K562 (cell line): ENCODE data around the gene ILF3. TPM values are rescaled to one million over a fixed set of nuclear protein-coding genes. Genes with fewer than 3 reads are reported as not detected.
A peak's percentile ranks its signal among the peaks of the same experiment; 100 is the strongest.

ENCODE experiments used
- ATAC-seq: fragments of 200-7000 bp; cut with Tn5 transposase; 3 replicates; pipeline ENCODE4 v1.9.1; 2020; ENCODE audit warnings: moderate library complexity
- BruUV-seq: library from RNA; stranded (reverse); fragments of 400-500 nt; replicated peaks from 2 replicates; lab custom pipeline; 2021; lab: Mats Ljungman, UMichigan
- CTCF ChIA-PET: fragments of 300-600 bp; formaldehyde crosslinking; extraction: SDS; loops from one replicate; lab custom pipeline; 2021; ENCODE audit warnings: low intra/inter-chr PET ratio; lab: Yijun Ruan, JAX
- POLR2A ChIA-PET: fragments of 300-600, 350-650 bp; sonication (Branson Sonifier 250); formaldehyde crosslinking; extraction: SDS; loops from one replicate; lab custom pipeline; 2021; ENCODE audit warnings: antibody characterized with exemption, inconsistent platforms; lab: Yijun Ruan, JAX
- DNase-seq, 4 experiments: peaks; one replicate each; pipeline versions ENCODE4 v3.0.0 to v3.0.0-alpha.2; 2011 to 2018; ENCODE audit warnings: low spot score in 3 of 4, mixed read lengths in 3 of 4; ENCODE audit errors: extremely low read depth in 1 of 4
- FAIRE-seq: peaks from 2 replicates; lab custom pipeline; 2011; peaks lifted over from hg19 to GRCh38; lab: Jason Lieb, UNC
- H2AFZ ChIP-seq: 2 replicates; pipeline ENCODE4 v1.6.0; 2011; ENCODE audit warnings: low read depth, low read length, control low read depth, inconsistent platforms
- H3K27ac ChIP-seq: fragments of 200-600 bp; 3 replicates; pipeline ENCODE4 v1.8.0; 2011; ENCODE audit warnings: low read depth, mild to moderate bottlenecking, control low read depth, inconsistent platforms, low read length, moderate library complexity, mixed read lengths; ENCODE audit errors: extremely low read depth
- H3K27me3 ChIP-seq, 2 experiments: fragments of 300-600 bp in 1 of 2; 2 replicates in 1 of 2; 3 replicates in 1 of 2; pipeline versions ENCODE4 v1.6.0 to v1.8.0; 2011; ENCODE audit warnings: inconsistent platforms in 2 of 2, low read length in 2 of 2, mild to moderate bottlenecking in 1 of 2, mixed read lengths in 1 of 2, moderate library complexity in 1 of 2; ENCODE audit not compliant: control insufficient read depth in 2 of 2, insufficient read depth in 2 of 2
- H3K36me3 ChIP-seq: fragments of 300-600 bp; 3 replicates; pipeline ENCODE4 v1.8.0; 2011; ENCODE audit warnings: mild to moderate bottlenecking, low read length, inconsistent platforms; ENCODE audit not compliant: control insufficient read depth, insufficient read depth
- H3K4me1 ChIP-seq, 2 experiments: fragments of 200-600 bp in 1 of 2; replicated peaks in 1 of 2; 2 replicates in 1 of 2; 3 replicates in 1 of 2; pipeline versions ENCODE4 v1.5.1 to v1.8.0; 2011; ENCODE audit warnings: inconsistent platforms in 2 of 2, low read length in 2 of 2, mild to moderate bottlenecking in 1 of 2, mixed read lengths in 1 of 2, moderate library complexity in 1 of 2; ENCODE audit not compliant: control insufficient read depth in 2 of 2, insufficient read depth in 2 of 2
- H3K4me2 ChIP-seq: 2 replicates; pipeline ENCODE4 v1.6.1; 2011; ENCODE audit warnings: low read length, control low read depth, inconsistent platforms, mixed read lengths; ENCODE audit not compliant: insufficient read depth
- H3K4me3 ChIP-seq: fragments of 200-600 bp; sonication (generic), shearing (Covaris generic); 2 replicates; pipeline ENCODE4 v1.5.1; 2016; ENCODE audit warnings: control low read depth, inconsistent platforms
- H3K79me2 ChIP-seq: fragments of 200-600 bp; 3 replicates; pipeline ENCODE4 v1.8.0; 2011; ENCODE audit warnings: low read length, inconsistent platforms; ENCODE audit not compliant: control insufficient read depth, insufficient read depth
- H3K9ac ChIP-seq, 2 experiments: 2 replicates each; pipeline versions ENCODE4 v1.6.0 to v1.6.1; 2011; ENCODE audit warnings: low read depth in 2 of 2, low read length in 2 of 2, control low read depth in 1 of 2, inconsistent platforms in 1 of 2, mild to moderate bottlenecking in 1 of 2, mixed read lengths in 1 of 2; ENCODE audit not compliant: insufficient read depth in 1 of 2
- H3K9me1 ChIP-seq: one replicate; pipeline ENCODE4 v1.6.0; 2011; ENCODE audit warnings: inconsistent platforms, mild to moderate bottlenecking, low read length, moderate library complexity; ENCODE audit not compliant: control insufficient read depth, insufficient read depth
- H3K9me3 ChIP-seq: replicated peaks from 2 replicates; pipeline ENCODE4 v1.5.1; 2011; ENCODE audit warnings: low read depth, low read length, inconsistent platforms; ENCODE audit not compliant: control insufficient read depth, insufficient read depth
- H4K20me1 ChIP-seq: replicated peaks from 2 replicates; pipeline ENCODE4 v1.6.1; 2011; ENCODE audit warnings: low read length, inconsistent platforms, mixed read lengths; ENCODE audit not compliant: control insufficient read depth, insufficient read depth
- C11orf30 ChIP-seq: fragments of 450-650 bp; IDR thresholded peaks from 2 replicates; pipeline ENCODE4 v1.6.1; 2016; ENCODE audit warnings: low read depth, mild to moderate bottlenecking
- FOSL1 ChIP-seq: fragments of 200-800 bp; sonication (Bioruptor generic); conservative IDR thresholded peaks from 2 replicates; pipeline ENCODE4 v1.6.1; 2016; ENCODE audit warnings: missing genetic modification characterization, missing compliant biosample characterization
- HOXB6 ChIP-seq: fragments of 250-450 bp; sonication (Bioruptor Pico); IDR thresholded peaks from 2 replicates; pipeline ENCODE4 v1.5.1; 2022; ENCODE audit warnings: mild to moderate bottlenecking, borderline replicate concordance
- KAT2B ChIP-seq: IDR thresholded peaks from one replicate; pipeline ENCODE4 v1.6.1; 2012; ENCODE audit warnings: low read depth, mild to moderate bottlenecking, control low read depth, inconsistent platforms, low read length, moderate library complexity
- NFIC ChIP-seq: fragments of 450-650 bp; IDR thresholded peaks from 2 replicates; pipeline ENCODE4 v1.6.1; 2017; ENCODE audit warnings: mild to moderate bottlenecking, inconsistent platforms
- PCBP2 ChIP-seq: fragments of 200-400 bp; formaldehyde crosslinking; IDR thresholded peaks from 2 replicates; pipeline ENCODE4 v1.6.1; 2018; ENCODE audit warnings: low read length, low read depth, mild to moderate bottlenecking, moderate library complexity; ENCODE audit not compliant: poor library complexity, severe bottlenecking
- PHB2 ChIP-seq: fragments of 450-650 bp; IDR thresholded peaks from 2 replicates; pipeline ENCODE4 v1.6.1; 2017; ENCODE audit warnings: low read depth
- SAFB2 ChIP-seq: fragments of 200-400 bp; formaldehyde crosslinking; IDR thresholded peaks from 2 replicates; pipeline ENCODE4 v1.6.1; 2018; ENCODE audit warnings: borderline replicate concordance, low read length, low read depth, moderate library complexity; ENCODE audit not compliant: severe bottlenecking
- TFAM ChIP-seq: fragments of 250-450 bp; sonication (Bioruptor Pico); conservative IDR thresholded peaks from 2 replicates; pipeline ENCODE4 v1.5.0; 2021; ENCODE audit warnings: mild to moderate bottlenecking, moderate library complexity
- ZNF23 ChIP-seq: fragments of 250-450 bp; sonication (Bioruptor Pico); IDR thresholded peaks from 2 replicates; pipeline ENCODE4 v1.4.0; 2020; ENCODE audit warnings: mild to moderate bottlenecking
- WGBS: fragments of 100-300 bp; shearing (Covaris generic); methylation state at CpG from one replicate; pipeline ENCODE4 v1.1.6; 2016; ENCODE audit warnings: low coverage, mixed read lengths; ENCODE audit not compliant: insufficient coverage; ENCODE audit errors: missing lambda C conversion rate; 5-methylcytosine and 5-hydroxymethylcytosine counted together
- in situ Hi-C: fragments of 300-500 bp; cut with MboI; formaldehyde crosslinking; loops from 4 replicates; pipeline ENCODE4 v1.15.0; 2018; ENCODE audit warnings: inconsistent platforms, mixed read lengths
- intact Hi-C: fragments of 100-400 bp; cut with micrococcal nuclease; formaldehyde crosslinking; loops from 2 replicates; pipeline ENCODE4 v1.14.2; 2022
- polyA plus RNA-seq, 8 experiments: library from polyadenylated mRNA; depleted of rRNA in 4 of 8; stranded (reverse) in 5 of 8; unstranded in 3 of 8; fragments of >200 nt; fragmentation: Nextera tagmentation in 2 of 8; fragmentation: Illumina TruSeq in 1 of 8; extraction: Ambion mirVana in 2 of 8; extraction: Trizol in 1 of 8; gene quantifications; 2 replicates each; pipeline versions ENCODE4 v1.2.1 to v1.2.3, GENCODE V29; 2011 to 2014; ENCODE audit warnings: inconsistent platforms in 1 of 8, missing spikeins in 1 of 8
- total RNA-seq, 7 experiments: library from RNA; depleted of rRNA in 6 of 7; stranded (reverse); fragments of >200 nt in 6 of 7; fragmentation: Illumina TruSeq in 2 of 7; extraction: Trizol in 2 of 7; gene quantifications; 2 replicates each; pipeline versions ENCODE4 v1.2.1 to v1.2.3, GENCODE V29; 2011 to 2021; ENCODE audit warnings: low replicate concordance in 1 of 7

ILF3 gene
- total and polyA plus RNA-seq, 9 of the 15 experiments (the other 6 are each of a cell fraction or from before 2014, with no cell fraction given): 26.0 to 453 (median 175) TPM

GRCh38 chr19:10727685-10728201 lies 73.6 kb downstream of the ILF3 start:
- H3K9me3 ChIP-seq: no peaks in the 10 kb centered on the region
- in situ Hi-C loops (no loop called here), intact Hi-C loops (no loop called here)
- ChIA-PET POLR2A (interaction anchor here (1.3 kb wide), 1 partner anchor 9 kb away, joined by 7 read pairs; no protein-coding TSS in a partner anchor), CTCF (no interaction called here)
- H3K36me3 ChIP-seq: peaks cover 41% of the 10 kb centered on the region; the same call in 2 of the 3 replicates
- FAIRE-seq (no peak), DNase-seq (peak in 1 of 4 experiments; percentile 4), ATAC-seq (no peak)
- H2AFZ ChIP-seq: no peak overlapping the region
- H3K4me3 ChIP-seq: no peak overlapping the region
- TF ChIP-seq PHB2 (no peak), NFIC (peak; percentile 47; the same call in 1 of the 2 replicates)
- H3K79me2 ChIP-seq: peaks cover 96% of the 10 kb centered on the region
- no peaks in the 10 kb centered on the region for H3K27me3 ChIP-seq
- H3K9ac ChIP-seq: peak overlapping the region in 1 of 2 experiments; percentile 50; a peak in 1 of 4 replicates
- BruUV-seq: no TSS peak
- peaks cover 0 to 25% of the 10 kb centered on the region in 2 experiments; a peak in 2 of 5 replicates for H3K4me1 ChIP-seq
- no peak overlapping the region for H3K4me2 ChIP-seq
- H4K20me1 ChIP-seq: peaks cover 39% of the 10 kb centered on the region; the same call in 1 of the 2 replicates
- peaks cover 2% of the 10 kb centered on the region for H3K9me1 ChIP-seq
- 88% methylated on average over 14 of the region's 14 CpGs for WGBS
- H3K27ac ChIP-seq: no peak overlapping the region; the same call in 2 of the 3 replicates

GRCh38 chr19:10729411-10729810 lies 75.3 kb downstream of the ILF3 start:
- Histone ChIP-seq H3K4me1 (peaks cover 0 to 25% of the 10 kb centered on the region in 2 experiments; a peak in 2 of 5 replicates), H3K9ac (no peak overlapping the region), H3K9me3 (no peaks in the 10 kb centered on the region), H3K79me2 (peaks cover 95% of the 10 kb centered on the region), H3K9me1 (peaks cover under 1% of the 10 kb centered on the region), H3K4me3 (no peak overlapping the region), H3K27ac (no peak overlapping the region), H2AFZ (no peak overlapping the region), H3K4me2 (no peak overlapping the region), H4K20me1 (peaks cover 39% of the 10 kb centered on the region; the same call in 1 of the 2 replicates), H3K36me3 (peaks cover 36% of the 10 kb centered on the region; the same call in 2 of the 3 replicates), H3K27me3 (no peaks in the 10 kb centered on the region)
- 97% methylated on average over 11 of the region's 14 CpGs for WGBS
- ChIA-PET CTCF (no interaction called here), POLR2A (no interaction called here)
- TF ChIP-seq KAT2B (no peak), TFAM (CRISPR knock-in tag) (no peak), ZNF23 (no peak), SAFB2 (no peak), C11orf30 (no peak), FOSL1 (tag) (no peak), PCBP2 (no peak), HOXB6 (CRISPR knock-in tag) (no peak)
- intact Hi-C loops (no loop called here), in situ Hi-C loops (no loop called here)
- BruUV-seq: no TSS peak
- DNase-seq: no peak
- no peak for FAIRE-seq
- no peak for ATAC-seq
